Fibroblast of skin of right biceps (primary cell): Measurements from ENCODE around the gene FIBCD1.
"Not testable (repeated sequence)": the region's sequence is repeated elsewhere in the genome, so short reads cannot be mapped to it uniquely, and the experiment has no call there.

ENCODE experiments used
- DNase-seq: peaks from one replicate; pipeline ENCODE4 v3.0.0-alpha.2; 2013

Gene FIBCD1

DNA sequence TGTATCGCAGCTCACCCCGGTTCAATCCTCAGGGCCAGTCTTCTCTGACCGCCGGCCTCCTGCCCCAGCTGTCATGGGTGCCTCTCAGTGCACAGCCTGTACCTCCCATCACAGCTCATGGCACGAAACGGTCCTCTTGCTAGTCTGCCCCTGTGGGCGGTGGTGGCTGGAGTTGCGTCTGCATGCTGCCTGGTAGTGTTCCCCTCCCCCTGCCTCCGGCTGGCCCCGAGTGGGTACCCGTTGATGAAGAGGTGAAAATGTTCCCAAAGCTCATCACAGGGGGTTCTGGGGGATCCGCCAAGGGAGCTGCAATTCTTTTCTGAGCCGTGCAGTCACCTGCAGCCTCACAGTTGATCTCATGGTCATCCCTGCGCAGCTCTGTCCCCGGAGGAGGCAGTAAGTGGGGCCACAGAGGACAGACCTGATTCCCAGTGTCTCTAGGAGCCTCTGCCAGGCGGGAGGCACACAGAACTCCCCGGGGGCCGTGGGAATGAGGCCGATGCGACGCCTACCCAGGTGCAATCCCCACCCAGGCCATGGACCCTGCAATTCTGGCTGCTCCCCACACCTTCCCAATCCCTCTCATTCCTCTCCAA is 34.7 kb upstream of the FIBCD1 start:
- no peak for DNase-seq

GRCh38 chr9:130972957-130973685 is 34.1 kb upstream of the FIBCD1 start:
- no peak for DNase-seq

GRCh38 chr9:130972277-130972956 is 33.4 kb upstream of the FIBCD1 start:
- no peak for DNase-seq

DNA sequence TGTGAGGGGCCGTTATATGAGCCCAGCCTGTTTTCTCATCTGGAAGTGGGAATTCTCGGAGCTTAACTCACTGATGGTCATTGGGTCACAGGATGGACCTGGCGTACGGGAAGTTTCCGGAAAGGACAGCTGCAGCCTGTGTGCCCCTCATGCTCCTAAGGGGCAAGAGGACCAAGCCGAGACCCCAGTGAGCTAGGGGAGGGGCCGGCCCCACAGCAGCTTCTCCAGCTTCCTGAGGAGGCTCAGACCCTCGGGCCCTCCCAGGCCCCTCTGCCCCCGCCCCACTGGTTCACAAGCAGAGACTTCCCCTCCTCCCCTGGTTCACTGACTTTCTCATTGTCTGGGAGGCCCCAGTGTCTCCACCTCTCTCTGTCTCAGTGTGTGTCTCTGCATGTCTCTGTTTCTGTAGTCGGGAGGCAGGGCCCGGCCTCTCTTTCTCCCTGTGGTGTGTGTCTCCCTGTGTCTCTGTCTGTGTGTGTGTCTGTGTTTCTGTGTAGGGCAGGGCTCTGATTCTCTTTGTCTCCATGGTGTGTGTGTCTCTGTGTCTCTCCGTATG is 32.3 kb upstream of the FIBCD1 start:
- no peak for DNase-seq

DNA sequence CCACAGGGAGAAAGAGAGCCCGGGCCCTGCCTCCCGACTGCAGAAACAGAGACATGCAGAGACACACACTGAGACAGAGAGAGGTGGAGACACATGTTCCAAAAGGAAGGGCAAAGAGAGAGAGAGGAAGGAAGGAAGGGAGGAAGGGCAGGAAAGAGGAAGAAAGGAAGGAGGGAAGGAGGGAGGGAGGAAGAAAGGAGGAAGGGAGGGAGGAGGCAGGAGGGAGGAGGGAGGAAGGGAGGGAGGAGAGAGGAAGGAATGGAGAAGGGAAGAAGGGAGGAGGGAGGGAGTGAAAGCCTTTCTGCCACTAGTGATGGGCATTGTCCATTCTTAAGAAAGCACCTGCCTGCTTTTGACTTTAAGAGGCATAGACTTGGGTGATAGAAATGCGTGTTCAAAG is 31.8 kb upstream of the FIBCD1 start:
- no peak for DNase-seq

DNA sequence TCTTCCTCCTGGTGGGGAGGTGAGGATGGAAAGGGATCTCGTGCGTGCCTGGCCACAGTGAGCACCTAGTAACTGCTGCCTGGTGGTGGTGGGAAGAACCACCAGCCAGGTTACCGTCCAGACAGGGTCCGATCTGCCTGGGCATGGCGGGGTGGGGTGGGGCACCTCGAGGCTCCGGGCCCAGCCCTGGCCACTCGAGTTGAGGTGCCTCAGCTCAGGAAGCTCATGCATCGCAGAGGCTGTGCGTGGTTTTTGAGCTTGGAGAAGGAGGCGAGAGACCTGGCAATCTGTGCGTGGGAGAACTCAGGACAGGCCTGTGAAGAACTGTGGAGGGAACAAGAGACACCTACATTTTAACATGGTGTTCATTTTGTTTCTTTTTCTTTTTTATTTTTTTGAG is 31.0 kb upstream of the FIBCD1 start:
- DNase-seq, result no peak

DNA sequence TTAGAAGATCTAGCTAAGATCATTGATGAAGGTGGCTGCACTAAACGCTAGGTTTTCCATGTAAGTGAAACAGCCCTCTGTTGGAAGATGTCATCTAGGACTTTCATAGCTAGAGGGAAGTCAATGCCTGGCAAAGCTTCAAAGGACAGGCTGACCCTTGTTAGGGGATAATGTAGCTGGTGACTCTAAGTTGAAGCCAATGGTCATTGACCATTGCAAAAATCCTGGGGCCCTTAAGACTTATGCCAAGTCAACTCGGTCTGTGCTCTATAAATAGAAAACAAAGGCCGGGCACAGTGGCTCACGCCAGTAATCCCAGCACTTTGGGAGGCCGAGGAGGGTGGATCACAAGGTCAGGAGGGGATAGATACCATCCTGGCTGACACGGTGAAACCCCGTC is 26.6 kb upstream of the FIBCD1 start:
- DNase-seq, result no peak

- DNase-seq, result no peak
Observed at GRCh38 chr9:130963916-130964315, 24.9 kb upstream of the FIBCD1 start.

DNA sequence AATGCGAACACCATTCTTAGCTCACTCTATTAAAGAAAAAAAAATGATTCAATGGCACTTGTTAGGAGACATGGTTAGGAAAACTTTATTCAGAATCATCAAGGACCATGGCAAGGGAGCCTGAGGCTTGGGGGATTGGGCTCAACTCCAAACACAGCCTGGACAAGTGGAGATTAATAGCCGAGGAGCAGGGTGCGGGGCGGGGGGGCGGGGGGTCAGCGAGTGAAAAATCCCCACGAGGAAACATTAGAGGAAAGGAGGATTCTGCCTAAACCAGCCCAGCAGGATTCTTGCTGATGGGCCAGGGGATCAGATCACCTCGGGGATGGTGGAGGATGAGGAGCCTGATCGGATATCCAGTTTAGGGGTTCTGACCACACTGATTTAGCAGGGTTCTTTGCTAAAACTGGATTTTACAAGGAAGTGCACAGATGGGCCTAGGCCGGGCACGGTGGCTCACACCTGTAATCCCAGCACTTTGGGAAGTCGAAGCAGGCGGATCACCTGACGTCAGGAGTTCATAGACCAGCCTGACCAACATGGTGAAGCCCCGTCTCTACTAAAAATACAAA is 24.4 kb upstream of the FIBCD1 start:
- no peak for DNase-seq

- DNase-seq, result peak; percentile 98
Observed at GRCh38 chr9:130962418-130963316, 23.6 kb upstream of the FIBCD1 start.

GRCh38 chr9:130961511-130962300 is 22.7 kb upstream of the FIBCD1 start:
- no peak for DNase-seq

DNA sequence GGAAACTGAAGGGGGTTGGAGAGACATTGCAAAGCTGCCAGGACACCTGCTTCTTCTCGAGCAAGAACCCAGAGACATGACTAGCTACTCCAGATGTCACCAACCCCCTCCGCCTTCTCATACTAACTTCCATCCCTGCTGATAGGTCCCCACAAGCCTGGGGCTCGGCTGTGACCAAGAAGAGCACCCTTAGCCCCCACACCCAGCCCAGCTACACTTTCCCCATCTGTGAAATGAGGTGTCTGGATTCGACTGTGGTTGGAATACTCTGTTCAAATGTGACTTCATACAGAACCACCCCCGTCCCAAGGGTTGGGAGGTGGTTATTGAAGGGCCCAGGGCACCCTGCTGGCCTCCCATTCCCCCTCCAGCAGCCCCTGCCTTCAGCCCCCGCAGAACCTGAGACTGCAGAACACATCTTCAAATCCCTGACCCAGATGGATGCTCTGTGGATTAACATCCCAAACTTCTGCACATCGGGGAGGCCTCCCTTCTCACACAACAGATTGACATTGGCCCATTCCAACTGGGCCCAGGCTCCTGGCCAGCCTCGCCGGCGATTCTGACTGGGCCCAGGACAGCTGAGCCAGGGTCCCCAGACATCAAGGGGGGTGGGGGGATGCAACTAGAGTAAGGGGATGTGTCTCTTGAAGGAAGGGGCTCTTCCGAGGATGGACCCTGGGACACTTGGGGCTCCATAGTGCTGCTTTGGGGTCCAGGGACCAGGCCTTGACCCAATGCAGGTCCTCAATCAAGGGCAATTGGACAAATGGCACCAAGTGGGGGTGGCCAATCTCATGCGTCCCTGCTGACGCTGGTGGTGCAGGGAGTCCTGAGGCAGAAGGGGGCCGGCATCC is 21.7 kb upstream of the FIBCD1 start:
- DNase-seq, result no peak

GRCh38 chr9:130959809-130960334 is 20.8 kb upstream of the FIBCD1 start:
- DNase-seq, result no peak

DNA sequence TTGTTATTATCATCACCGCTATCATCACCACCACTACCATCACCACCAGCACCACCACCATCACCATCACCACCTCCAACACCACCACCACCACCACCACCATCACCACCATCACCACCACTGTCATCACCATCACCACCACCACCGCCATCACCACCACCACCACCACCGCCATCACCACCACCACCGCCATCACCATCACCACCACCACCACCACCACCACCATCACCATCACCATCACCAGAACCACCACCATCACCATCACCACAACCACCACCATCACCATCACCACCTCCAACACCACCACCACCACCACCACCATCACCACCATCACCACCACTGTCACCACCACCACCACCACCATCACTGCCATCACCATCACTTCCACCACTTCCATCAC is 19.5 kb upstream of the FIBCD1 start:
- DNase-seq, result not testable (repeated sequence)

- no peak for DNase-seq
Observed at GRCh38 chr9:130957451-130958203, 18.6 kb upstream of the FIBCD1 start.

DNA sequence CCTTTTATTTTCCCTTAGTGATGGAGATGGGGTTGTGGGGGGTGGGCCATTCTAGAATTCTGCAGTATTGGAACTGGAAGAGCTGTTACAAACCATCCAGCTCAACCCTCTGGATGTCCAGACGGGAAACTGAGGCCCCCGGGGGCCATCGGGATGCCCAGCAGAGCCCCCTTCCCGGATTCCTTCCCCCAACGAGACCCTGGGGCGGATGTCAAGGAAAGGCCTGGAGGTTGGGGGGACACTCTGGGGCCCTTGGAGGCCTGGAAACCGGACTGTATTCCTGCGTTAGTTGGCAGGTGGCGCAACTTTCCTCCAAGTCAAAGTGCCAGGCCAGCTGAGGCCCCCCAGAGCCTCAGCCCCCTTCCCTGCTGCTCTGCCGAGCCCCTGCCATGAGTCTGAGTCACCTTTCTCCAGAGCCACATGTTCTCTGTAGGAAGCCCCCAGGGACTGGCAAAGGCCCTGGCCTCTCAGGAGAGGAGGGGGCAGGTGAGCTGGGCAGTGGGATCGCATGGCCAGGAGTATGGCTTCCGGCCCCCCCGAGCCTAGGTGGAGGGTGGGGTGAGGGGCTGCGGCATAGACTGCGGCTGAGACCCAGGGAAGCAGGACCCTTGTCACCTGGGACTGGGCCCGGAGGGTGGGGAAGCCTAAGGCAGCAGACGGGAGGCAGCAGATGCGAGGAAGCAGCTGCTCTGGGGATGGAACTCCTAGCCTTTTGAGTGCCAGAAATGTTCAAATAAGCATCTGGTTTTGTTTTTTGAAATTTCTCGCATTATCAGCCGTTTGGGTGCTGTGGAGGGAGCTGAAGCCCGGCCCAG is 17.8 kb upstream of the FIBCD1 start:
- DNase-seq, result no peak

- no peak for DNase-seq
Observed at GRCh38 chr9:130955947-130956621, 17.0 kb upstream of the FIBCD1 start.

GRCh38 chr9:130954925-130955324 is 15.9 kb upstream of the FIBCD1 start:
- not testable (repeated sequence) for DNase-seq
